COLO829 (cell line): ENCODE results near the gene MESP1.

Experiments used
- DNase-seq: peaks from one replicate; pipeline ENCODE4 v3.0.0; 2012; ENCODE audit warnings: low spot score

MESP1 gene

GRCh38 chr15:89781055-89781454, 30.0 kb upstream of the MESP1 start:
- DNase-seq = no peak

- DNase-seq = no peak
These were observed 29.6 kb upstream of the MESP1 start for GRCh38 chr15:89780601-89781000.

GRCh38 chr15:89778861-89779260, 27.8 kb upstream of the MESP1 start:
- DNase-seq = no peak

GRCh38 chr15:89777782-89778380, 26.8 kb upstream of the MESP1 start:
- DNase-seq = no peak

- DNase-seq = no peak
These were observed 26.2 kb upstream of the MESP1 start for GRCh38 chr15:89777073-89777751.

GRCh38 chr15:89776274-89777072, 25.4 kb upstream of the MESP1 start, which contains the start of gene MESP2:
Gene MESP2 (plus strand): TSS chr15:89776332. CDS start chr15:89776358, 26 bp downstream.
- peak; percentile 40 for DNase-seq

GRCh38 chr15:89775815-89776214, 24.8 kb upstream of the MESP1 start:
- DNase-seq = no peak

GRCh38 chr15:89774492-89774891, 23.4 kb upstream of the MESP1 start:
- peak; percentile 68 for DNase-seq

GRCh38 chr15:89772932-89773583, 22.0 kb upstream of the MESP1 start:
- no peak for DNase-seq

GRCh38 chr15:89770041-89770440, 19.0 kb upstream of the MESP1 start:
- no peak for DNase-seq

- DNase-seq = no peak
These were observed 18.3 kb upstream of the MESP1 start for GRCh38 chr15:89769366-89769765.

GRCh38 chr15:89768071-89768500, 17.0 kb upstream of the MESP1 start:
- DNase-seq = no peak

- DNase-seq = no peak
These were observed 16.4 kb upstream of the MESP1 start for GRCh38 chr15:89767411-89767915.

- DNase-seq = no peak
These were observed 15.6 kb upstream of the MESP1 start for GRCh38 chr15:89766357-89767311.

- no peak for DNase-seq
These were observed 14.6 kb upstream of the MESP1 start for GRCh38 chr15:89765694-89766093.

- no peak for DNase-seq
These were observed 10.9 kb upstream of the MESP1 start for GRCh38 chr15:89761929-89762328.

GRCh38 chr15:89761009-89761831, 10.2 kb upstream of the MESP1 start:
- no peak for DNase-seq

GRCh38 chr15:89760303-89761008, 9.4 kb upstream of the MESP1 start:
- peak; percentile 81 for DNase-seq

GRCh38 chr15:89759835-89760234, 8.8 kb upstream of the MESP1 start:
- DNase-seq = no peak

GRCh38 chr15:89758981-89759380, 7.9 kb upstream of the MESP1 start:
- no peak for DNase-seq
